OCI-LY3 (cell line): ENCODE measurements around the gene NSRP1.

Source experiments
- CTCF ChIP-seq: fragments of 200-600, 300-600 bp; sonication (generic); IDR thresholded peaks from 2 replicates; pipeline ENCODE4 v1.5.1; 2014; ENCODE audit warnings: antibody characterized with exemption, low read length, low read depth
- EZH2phosphoT487 ChIP-seq: fragments of 200-600 bp; shearing (Covaris generic); IDR thresholded peaks from 2 replicates; pipeline ENCODE4 v1.6.1; 2018; ENCODE audit warnings: antibody characterized with exemption, mixed run types, low read depth

GRCh38 chr17:30112794-30113193 lies 3.8 kb upstream of the NSRP1 start:
- TF ChIP-seq CTCF (no peak), EZH2phosphoT487 (no peak)
